B cell (primary cell): ENCODE measurements around the gene AGFG2.

ENCODE experiments used
- EZH2 ChIP-seq: IDR thresholded peaks from 2 replicates; pipeline ENCODE4 v1.6.1; 2012; ENCODE audit warnings: borderline replicate concordance, low read depth, mild to moderate bottlenecking, moderate library complexity, low read length; ENCODE audit not compliant: insufficient read depth, poor library complexity, severe bottlenecking
- TF ChIP-seq, protein P1 (sequence below): fragments of 200-600 bp; IDR thresholded peaks from one replicate; pipeline ENCODE4 v1.8.0; 2022; ENCODE audit warnings: antibody characterized with exemption, mild to moderate bottlenecking

DNA sequence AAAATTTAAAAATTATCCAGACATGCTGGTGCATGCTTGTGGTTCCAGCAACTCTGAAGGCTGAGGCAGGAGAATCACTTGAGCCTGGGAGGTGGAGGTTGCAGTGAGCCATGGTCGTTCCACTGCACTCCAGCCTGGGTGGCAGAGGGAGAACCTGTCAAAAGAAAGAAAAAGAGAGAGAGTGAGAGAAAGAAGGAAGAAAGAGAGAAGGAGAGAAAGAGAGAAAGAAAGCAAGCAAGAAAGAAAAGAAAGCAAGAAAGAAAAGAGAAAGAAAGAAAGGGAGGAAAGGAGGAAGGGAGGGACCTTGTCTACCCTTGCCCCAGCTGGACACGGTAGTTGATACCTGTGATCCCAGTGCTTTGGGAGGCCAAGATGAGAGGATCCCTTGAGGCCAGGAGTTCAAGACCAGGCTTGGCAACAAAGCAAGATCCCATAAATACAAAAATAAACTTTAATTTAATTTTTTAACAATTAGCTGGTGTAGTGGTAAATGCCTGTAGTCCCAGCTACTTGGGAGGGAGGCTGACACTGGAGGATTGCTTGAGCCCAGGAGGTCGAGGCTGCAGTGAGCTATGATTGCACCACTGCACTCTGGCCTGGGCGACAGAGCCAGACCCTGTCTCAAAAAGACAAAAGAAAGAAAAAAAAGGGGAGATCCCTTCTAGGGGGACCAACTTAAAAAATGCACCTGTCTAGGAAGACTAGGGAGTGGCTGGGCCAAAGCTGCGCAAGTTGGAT lies 46.1 kb upstream of the AGFG2 start:
- TF ChIP-seq, protein P1, sequence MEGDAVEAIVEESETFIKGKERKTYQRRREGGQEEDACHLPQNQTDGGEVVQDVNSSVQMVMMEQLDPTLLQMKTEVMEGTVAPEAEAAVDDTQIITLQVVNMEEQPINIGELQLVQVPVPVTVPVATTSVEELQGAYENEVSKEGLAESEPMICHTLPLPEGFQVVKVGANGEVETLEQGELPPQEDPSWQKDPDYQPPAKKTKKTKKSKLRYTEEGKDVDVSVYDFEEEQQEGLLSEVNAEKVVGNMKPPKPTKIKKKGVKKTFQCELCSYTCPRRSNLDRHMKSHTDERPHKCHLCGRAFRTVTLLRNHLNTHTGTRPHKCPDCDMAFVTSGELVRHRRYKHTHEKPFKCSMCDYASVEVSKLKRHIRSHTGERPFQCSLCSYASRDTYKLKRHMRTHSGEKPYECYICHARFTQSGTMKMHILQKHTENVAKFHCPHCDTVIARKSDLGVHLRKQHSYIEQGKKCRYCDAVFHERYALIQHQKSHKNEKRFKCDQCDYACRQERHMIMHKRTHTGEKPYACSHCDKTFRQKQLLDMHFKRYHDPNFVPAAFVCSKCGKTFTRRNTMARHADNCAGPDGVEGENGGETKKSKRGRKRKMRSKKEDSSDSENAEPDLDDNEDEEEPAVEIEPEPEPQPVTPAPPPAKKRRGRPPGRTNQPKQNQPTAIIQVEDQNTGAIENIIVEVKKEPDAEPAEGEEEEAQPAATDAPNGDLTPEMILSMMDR, result no peak
- no peak for TF ChIP-seq EZH2
